Measurements from ENCODE around the gene GLYATL1B. TPM values are rescaled to one million over a fixed set of nuclear protein-coding genes. Genes with fewer than 3 reads are reported as not detected.
"Not testable (repeated sequence)": the region's sequence is repeated elsewhere in the genome, so short reads cannot be mapped to it uniquely, and the experiment has no call there.

Gene GLYATL1B
- total RNA-seq, 1 donor from 2014 or later = not detected

- Histone ChIP-seq H3K27me3 (ENCODE audit: control insufficient read depth, insufficient read depth, low read length) (peaks cover 2% of the 10 kb centered on the region), H3K4me3 (ENCODE audit: low read depth, low read length) (no peak overlapping the region), H3K36me3 (ENCODE audit: control insufficient read depth, insufficient read depth, low read length) (no peaks in the 10 kb centered on the region)
- TF ChIP-seq, protein P1, sequence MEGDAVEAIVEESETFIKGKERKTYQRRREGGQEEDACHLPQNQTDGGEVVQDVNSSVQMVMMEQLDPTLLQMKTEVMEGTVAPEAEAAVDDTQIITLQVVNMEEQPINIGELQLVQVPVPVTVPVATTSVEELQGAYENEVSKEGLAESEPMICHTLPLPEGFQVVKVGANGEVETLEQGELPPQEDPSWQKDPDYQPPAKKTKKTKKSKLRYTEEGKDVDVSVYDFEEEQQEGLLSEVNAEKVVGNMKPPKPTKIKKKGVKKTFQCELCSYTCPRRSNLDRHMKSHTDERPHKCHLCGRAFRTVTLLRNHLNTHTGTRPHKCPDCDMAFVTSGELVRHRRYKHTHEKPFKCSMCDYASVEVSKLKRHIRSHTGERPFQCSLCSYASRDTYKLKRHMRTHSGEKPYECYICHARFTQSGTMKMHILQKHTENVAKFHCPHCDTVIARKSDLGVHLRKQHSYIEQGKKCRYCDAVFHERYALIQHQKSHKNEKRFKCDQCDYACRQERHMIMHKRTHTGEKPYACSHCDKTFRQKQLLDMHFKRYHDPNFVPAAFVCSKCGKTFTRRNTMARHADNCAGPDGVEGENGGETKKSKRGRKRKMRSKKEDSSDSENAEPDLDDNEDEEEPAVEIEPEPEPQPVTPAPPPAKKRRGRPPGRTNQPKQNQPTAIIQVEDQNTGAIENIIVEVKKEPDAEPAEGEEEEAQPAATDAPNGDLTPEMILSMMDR (IDR thresholded peaks at IDR 0.05; ENCODE audit: insufficient read depth, low read length, severe bottlenecking) = no peak
- DNase-seq (ENCODE audit: low read depth) (no peak), FAIRE-seq (no peak)
Measured at GRCh38 chr11:59062602-59063529, 23.2 kb upstream of the GLYATL1B start.

DNA sequence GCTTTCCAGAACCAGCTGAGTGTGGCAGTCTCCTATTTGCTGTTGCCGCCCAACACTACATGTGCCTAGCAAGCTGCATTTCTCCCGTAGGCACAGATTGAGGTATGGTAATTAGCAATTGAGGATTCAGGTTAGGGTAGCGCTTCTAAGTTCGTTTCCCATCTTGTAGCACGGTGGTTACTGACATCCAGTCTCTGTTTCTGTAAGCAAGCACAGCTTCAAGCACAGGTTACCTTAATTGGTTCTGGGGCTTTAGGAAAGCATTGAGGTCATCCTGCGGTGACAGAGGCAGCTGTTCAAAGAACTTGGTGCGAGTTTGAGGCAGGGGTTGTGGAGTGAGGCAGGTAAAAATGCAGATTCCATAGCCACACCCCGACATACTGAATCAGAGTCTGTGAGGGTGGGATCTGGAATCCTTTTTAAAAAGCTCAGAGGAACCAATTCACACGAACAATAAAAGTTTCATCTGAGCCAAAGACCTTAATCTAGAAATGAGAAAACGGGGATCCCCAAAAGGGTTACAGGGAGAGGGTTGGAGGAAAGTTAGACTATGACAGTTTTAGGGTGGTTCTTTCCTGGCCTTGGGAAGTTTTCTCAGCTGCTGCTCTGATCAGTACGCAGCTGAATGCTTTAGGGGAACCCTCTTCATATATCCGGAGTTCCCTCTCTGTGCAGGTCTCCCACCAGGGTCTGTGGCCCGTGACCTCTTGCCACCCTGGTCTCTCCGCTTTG is 21.9 kb upstream of the GLYATL1B start:
- DNase-seq (ENCODE audit: low read depth); H3K36me3 ChIP-seq (ENCODE audit: control insufficient read depth, insufficient read depth, low read length); H3K4me3 ChIP-seq (ENCODE audit: low read depth, low read length); H3K27me3 ChIP-seq (ENCODE audit: control insufficient read depth, insufficient read depth, low read length); FAIRE-seq: not testable (repeated sequence)

DNA sequence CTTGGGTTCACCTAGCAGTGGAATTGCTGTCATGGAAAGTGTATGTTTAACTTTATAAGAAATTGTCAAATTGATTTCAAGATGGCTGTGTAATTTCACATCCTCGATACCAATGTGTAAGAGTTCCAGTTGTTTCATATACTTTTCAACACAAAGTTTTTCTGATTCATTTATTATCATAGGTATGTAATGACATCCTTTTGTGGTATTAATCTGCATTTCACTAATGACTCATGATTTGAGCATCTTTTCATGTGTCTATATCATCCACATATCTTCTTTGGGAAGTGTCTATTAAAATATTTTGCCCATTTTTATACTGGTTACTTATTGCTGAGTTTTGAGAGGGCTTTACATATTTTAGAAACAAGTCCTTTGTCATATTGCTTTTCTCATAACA is 17.0 kb upstream of the GLYATL1B start:
- FAIRE-seq (no peak), DNase-seq (ENCODE audit: low read depth) (peak; percentile 24)
- Histone ChIP-seq H3K27me3 (ENCODE audit: control insufficient read depth, insufficient read depth, low read length) (no peaks in the 10 kb centered on the region), H3K36me3 (ENCODE audit: control insufficient read depth, insufficient read depth, low read length) (no peaks in the 10 kb centered on the region), H3K4me3 (ENCODE audit: low read depth, low read length) (no peak overlapping the region)
- TF ChIP-seq, protein P1 (IDR thresholded peaks at IDR 0.05; ENCODE audit: insufficient read depth, low read length, severe bottlenecking) = no peak

- FAIRE-seq = peak; percentile 47
- DNase-seq (ENCODE audit: low read depth) = no peak
- no peaks in the 10 kb centered on the region for H3K27me3 ChIP-seq (ENCODE audit: control insufficient read depth, insufficient read depth, low read length)
- TF ChIP-seq, protein P1 (IDR thresholded peaks at IDR 0.05; ENCODE audit: insufficient read depth, low read length, severe bottlenecking) = no peak
- no peaks in the 10 kb centered on the region for H3K36me3 ChIP-seq (ENCODE audit: control insufficient read depth, insufficient read depth, low read length)
- H3K4me3 ChIP-seq (ENCODE audit: low read depth, low read length) = no peak overlapping the region
Measured at GRCh38 chr11:59076876-59077571, 9.1 kb upstream of the GLYATL1B start.

GRCh38 chr11:59078435-59078834 is 7.7 kb upstream of the GLYATL1B start:
- Histone ChIP-seq H3K36me3 (ENCODE audit: control insufficient read depth, insufficient read depth, low read length) (no peaks in the 10 kb centered on the region), H3K4me3 (ENCODE audit: low read depth, low read length) (no peak overlapping the region), H3K27me3 (ENCODE audit: control insufficient read depth, insufficient read depth, low read length) (no peaks in the 10 kb centered on the region)
- TF ChIP-seq, protein P1 (IDR thresholded peaks at IDR 0.05; ENCODE audit: insufficient read depth, low read length, severe bottlenecking) = no peak
- DNase-seq (ENCODE audit: low read depth) (no peak), FAIRE-seq (no peak)

DNA sequence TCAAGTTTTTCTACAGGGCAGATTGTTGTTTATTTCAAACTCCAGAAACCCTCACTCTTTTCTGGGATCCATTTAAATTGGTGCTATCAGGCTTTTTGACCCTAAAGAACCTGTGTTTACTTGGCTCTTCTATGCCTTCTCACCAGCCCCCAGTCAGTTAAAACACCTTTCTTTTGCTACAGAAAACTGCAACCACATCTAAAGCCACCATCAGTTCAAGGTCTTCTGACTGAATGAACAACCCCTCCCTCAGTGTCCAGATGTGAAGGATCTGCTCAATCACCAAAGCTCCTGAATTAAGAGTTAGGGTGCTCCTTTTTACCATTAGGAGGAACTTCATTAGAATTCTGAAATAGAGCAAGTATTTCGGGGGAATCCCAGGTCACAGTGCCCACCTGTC is 7.0 kb upstream of the GLYATL1B start:
- no peak for FAIRE-seq
- no peaks in the 10 kb centered on the region for H3K27me3 ChIP-seq (ENCODE audit: control insufficient read depth, insufficient read depth, low read length)

GRCh38 chr11:59080421-59080820 is 5.7 kb upstream of the GLYATL1B start:
- H3K36me3 ChIP-seq (ENCODE audit: control insufficient read depth, insufficient read depth, low read length); H3K4me3 ChIP-seq (ENCODE audit: low read depth, low read length); H3K27me3 ChIP-seq (ENCODE audit: control insufficient read depth, insufficient read depth, low read length); DNase-seq (ENCODE audit: low read depth): not testable (repeated sequence)
- peak; percentile 83 for FAIRE-seq

More for the DNA sequence above, 7.0 kb upstream of the GLYATL1B start:
- TF ChIP-seq, protein P1 (IDR thresholded peaks at IDR 0.05; ENCODE audit: insufficient read depth, low read length, severe bottlenecking) = no peak
- H3K4me3 ChIP-seq (ENCODE audit: low read depth, low read length) = no peak overlapping the region
- DNase-seq (ENCODE audit: low read depth) = no peak
- no peaks in the 10 kb centered on the region for H3K36me3 ChIP-seq (ENCODE audit: control insufficient read depth, insufficient read depth, low read length)

DNA sequence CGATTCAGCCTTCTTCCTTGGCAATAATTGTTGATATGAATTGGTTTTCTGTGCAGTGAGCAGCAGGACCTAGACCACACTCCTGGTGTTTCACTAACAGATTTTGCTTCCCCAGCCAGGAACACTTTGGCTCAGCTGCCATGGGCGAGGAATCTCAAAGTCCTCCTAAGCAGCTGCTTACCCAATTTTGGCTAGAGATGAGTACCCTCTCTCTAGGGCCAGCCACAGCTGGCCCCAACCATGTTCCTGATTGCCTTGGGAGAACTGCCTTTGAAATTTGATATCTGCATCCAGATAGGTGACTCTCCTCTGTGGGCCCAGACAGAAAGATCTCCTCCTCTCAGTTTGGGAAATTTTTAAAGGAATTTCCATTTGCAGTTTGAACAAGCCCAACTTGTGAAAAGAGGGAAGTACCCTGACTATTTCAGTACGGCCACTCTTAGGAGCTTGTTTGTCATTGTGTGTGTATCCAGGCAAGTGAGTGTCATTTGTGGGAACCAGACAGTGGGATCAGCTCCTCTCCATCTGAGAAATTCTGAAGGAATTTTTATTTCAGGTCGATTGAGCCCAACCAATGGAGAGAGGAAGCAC is 4.6 kb upstream of the GLYATL1B start:
- FAIRE-seq = peak; percentile 94
- not testable (repeated sequence) for H3K36me3 ChIP-seq (ENCODE audit: control insufficient read depth, insufficient read depth, low read length); H3K27me3 ChIP-seq (ENCODE audit: control insufficient read depth, insufficient read depth, low read length); H3K4me3 ChIP-seq (ENCODE audit: low read depth, low read length); DNase-seq (ENCODE audit: low read depth)
